ENCODE measurements around the gene CNTNAP2. TPM values are rescaled to one million over a fixed set of nuclear protein-coding genes. Genes with fewer than 3 reads are reported as not detected.

Gene CNTNAP2
- total RNA-seq, 1 donor from 2014 or later: 5.4 TPM

DNA sequence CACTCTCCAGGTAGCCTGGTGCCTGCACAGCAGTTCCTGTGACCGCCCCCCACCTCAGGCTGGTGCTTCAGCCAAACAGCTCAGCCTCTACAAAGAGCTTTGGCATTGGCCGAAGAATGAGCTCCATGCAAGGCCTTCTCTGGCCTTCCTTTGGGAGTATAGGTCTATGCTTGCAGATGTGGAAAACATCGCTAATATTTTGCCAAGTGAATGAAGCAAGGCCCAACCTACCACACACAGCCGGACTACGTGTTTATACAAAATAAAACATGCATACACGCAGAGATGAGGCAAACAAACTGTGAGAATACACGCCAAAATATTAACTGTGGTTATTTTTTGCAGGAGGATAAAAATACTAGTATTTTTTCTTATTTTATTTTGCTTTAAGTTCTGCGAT, 2057.8 kb downstream of the CNTNAP2 start:
- H3K9me3 Mint-ChIP-seq (ENCODE audit: unreplicated experiment): no peaks in the 10 kb centered on the region
- peaks cover 1% of the 10 kb centered on the region for H3K27me3 Mint-ChIP-seq (ENCODE audit: unreplicated experiment)
- H3K4me3 Mint-ChIP-seq (ENCODE audit: unreplicated experiment): no peak overlapping the region
- H3K36me3 Mint-ChIP-seq (ENCODE audit: low read depth, unreplicated experiment): no peaks in the 10 kb centered on the region
- H3K27ac Mint-ChIP-seq (ENCODE audit: unreplicated experiment): no peak overlapping the region
- no peaks in the 10 kb centered on the region for H3K4me1 Mint-ChIP-seq (ENCODE audit: unreplicated experiment)
- TF ChIP-seq, protein P1, sequence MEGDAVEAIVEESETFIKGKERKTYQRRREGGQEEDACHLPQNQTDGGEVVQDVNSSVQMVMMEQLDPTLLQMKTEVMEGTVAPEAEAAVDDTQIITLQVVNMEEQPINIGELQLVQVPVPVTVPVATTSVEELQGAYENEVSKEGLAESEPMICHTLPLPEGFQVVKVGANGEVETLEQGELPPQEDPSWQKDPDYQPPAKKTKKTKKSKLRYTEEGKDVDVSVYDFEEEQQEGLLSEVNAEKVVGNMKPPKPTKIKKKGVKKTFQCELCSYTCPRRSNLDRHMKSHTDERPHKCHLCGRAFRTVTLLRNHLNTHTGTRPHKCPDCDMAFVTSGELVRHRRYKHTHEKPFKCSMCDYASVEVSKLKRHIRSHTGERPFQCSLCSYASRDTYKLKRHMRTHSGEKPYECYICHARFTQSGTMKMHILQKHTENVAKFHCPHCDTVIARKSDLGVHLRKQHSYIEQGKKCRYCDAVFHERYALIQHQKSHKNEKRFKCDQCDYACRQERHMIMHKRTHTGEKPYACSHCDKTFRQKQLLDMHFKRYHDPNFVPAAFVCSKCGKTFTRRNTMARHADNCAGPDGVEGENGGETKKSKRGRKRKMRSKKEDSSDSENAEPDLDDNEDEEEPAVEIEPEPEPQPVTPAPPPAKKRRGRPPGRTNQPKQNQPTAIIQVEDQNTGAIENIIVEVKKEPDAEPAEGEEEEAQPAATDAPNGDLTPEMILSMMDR (IDR thresholded peaks at IDR 0.05; ENCODE audit: unreplicated experiment): no peak
- DNase-seq (ENCODE audit: low spot score): no peak

DNA sequence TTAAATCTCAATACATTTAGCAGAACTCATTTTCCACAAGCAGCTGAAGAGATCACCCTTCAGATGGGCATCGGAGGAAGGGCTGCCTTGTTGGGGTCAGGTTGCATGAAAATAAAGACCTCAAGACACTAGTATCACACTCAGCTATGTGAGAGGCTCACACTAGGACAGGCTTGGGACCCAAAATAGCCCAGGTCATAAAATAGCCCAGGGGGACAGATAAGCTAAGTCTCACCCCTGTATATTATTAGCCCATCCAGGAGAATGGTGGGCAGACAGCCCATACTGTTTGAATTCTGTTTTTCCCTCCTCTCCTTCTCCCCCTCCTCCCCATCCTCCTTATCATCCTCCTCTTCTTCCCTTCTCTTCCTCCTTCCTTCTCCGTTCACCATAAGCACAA, 2058.9 kb downstream of the CNTNAP2 start:
- H3K36me3 Mint-ChIP-seq (ENCODE audit: low read depth, unreplicated experiment): no peaks in the 10 kb centered on the region
- H3K27me3 Mint-ChIP-seq (ENCODE audit: unreplicated experiment): peaks cover 1% of the 10 kb centered on the region
- TF ChIP-seq, protein P1 (IDR thresholded peaks at IDR 0.05; ENCODE audit: unreplicated experiment): no peak
- no peak overlapping the region for H3K27ac Mint-ChIP-seq (ENCODE audit: unreplicated experiment)
- no peak overlapping the region for H3K4me3 Mint-ChIP-seq (ENCODE audit: unreplicated experiment)
- no peak for DNase-seq (ENCODE audit: low spot score)
- H3K9me3 Mint-ChIP-seq (ENCODE audit: unreplicated experiment): no peaks in the 10 kb centered on the region
- H3K4me1 Mint-ChIP-seq (ENCODE audit: unreplicated experiment): no peaks in the 10 kb centered on the region

DNA sequence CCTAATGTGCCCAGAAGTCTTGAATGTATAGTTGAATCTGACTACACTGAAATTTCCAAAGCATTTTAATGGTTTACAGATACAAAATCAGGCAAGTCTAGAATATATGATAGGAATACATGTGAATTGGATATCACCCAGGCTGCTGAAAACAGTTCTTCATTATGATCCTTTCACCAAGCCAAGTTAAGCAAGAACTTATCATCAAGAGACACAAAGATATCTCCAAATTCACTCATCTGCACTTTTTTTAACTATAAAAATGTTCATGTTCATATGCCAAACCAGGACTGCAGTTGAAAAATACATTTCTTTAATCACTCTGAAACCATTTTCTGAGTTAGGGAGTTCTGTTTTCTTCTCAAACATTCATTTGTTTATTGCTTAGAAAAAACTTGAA, 2061.4 kb downstream of the CNTNAP2 start:
- DNase-seq (ENCODE audit: low spot score): no peak

DNA sequence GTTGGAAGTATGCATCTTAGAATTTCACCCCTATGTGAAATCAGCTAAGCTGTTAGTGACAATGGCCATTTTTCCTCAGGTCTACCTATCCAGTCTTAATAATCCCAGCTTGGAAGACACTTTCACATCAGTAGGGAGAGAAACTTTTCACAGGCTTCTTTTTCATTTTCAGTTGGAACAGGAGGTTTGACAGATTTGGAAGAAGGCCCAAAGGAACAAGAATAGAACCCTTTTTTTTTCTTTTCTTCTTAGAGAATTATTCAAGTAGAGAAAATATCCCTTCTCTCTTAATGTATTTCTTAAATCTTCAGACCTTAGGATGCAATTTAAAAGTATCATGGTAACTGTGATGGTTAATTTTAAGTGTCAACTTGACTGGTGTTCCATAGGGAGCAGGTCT, 2063.5 kb downstream of the CNTNAP2 start:
- TF ChIP-seq, protein P1 (IDR thresholded peaks at IDR 0.05; ENCODE audit: unreplicated experiment): no peak
- no peak overlapping the region for H3K27ac Mint-ChIP-seq (ENCODE audit: unreplicated experiment)
- H3K4me3 Mint-ChIP-seq (ENCODE audit: unreplicated experiment): no peak overlapping the region
- H3K4me1 Mint-ChIP-seq (ENCODE audit: unreplicated experiment): no peaks in the 10 kb centered on the region
- no peaks in the 10 kb centered on the region for H3K9me3 Mint-ChIP-seq (ENCODE audit: unreplicated experiment)
- no peaks in the 10 kb centered on the region for H3K36me3 Mint-ChIP-seq (ENCODE audit: low read depth, unreplicated experiment)
- H3K27me3 Mint-ChIP-seq (ENCODE audit: unreplicated experiment): peaks cover 1% of the 10 kb centered on the region
- DNase-seq (ENCODE audit: low spot score): no peak

More for the DNA sequence above, 2061.4 kb downstream of the CNTNAP2 start:
- Mint-ChIP-seq H3K36me3 (ENCODE audit: low read depth, unreplicated experiment) (no peaks in the 10 kb centered on the region), H3K4me1 (ENCODE audit: unreplicated experiment) (no peaks in the 10 kb centered on the region), H3K27me3 (ENCODE audit: unreplicated experiment) (peaks cover 1% of the 10 kb centered on the region), H3K9me3 (ENCODE audit: unreplicated experiment) (no peaks in the 10 kb centered on the region), H3K27ac (ENCODE audit: unreplicated experiment) (no peak overlapping the region), H3K4me3 (ENCODE audit: unreplicated experiment) (no peak overlapping the region)
- TF ChIP-seq, protein P1 (IDR thresholded peaks at IDR 0.05; ENCODE audit: unreplicated experiment): no peak

DNA sequence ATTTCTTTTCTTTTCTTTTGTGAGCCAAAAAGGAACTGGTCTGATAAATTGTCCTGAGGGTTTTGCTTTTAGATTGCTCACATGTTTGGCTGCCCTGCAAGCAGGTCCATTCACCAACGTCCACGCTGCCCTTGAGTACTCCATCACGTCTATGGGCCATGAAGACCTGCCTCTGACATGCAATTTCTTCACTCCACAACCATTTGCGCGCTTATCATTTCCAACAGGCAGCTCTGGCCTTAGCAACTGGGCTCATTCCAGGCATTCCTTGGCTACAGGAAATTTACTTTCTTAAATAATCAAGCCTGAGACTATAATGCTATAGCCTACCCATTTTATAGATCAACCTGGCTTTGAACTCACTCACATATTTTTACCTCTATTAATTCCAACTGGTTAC, 2065.7 kb downstream of the CNTNAP2 start:
- Mint-ChIP-seq H3K9me3 (ENCODE audit: unreplicated experiment) (no peaks in the 10 kb centered on the region), H3K27me3 (ENCODE audit: unreplicated experiment) (no peaks in the 10 kb centered on the region), H3K4me1 (ENCODE audit: unreplicated experiment) (no peaks in the 10 kb centered on the region), H3K27ac (ENCODE audit: unreplicated experiment) (no peak overlapping the region), H3K36me3 (ENCODE audit: low read depth, unreplicated experiment) (no peaks in the 10 kb centered on the region), H3K4me3 (ENCODE audit: unreplicated experiment) (no peak overlapping the region)
- TF ChIP-seq, protein P1 (IDR thresholded peaks at IDR 0.05; ENCODE audit: unreplicated experiment): no peak
- DNase-seq (ENCODE audit: low spot score): no peak
